Stomach smooth muscle (tissue), 2 donors: ENCODE results near the gene DLG2.

Experiments
- H3K27ac ChIP-seq: one replicate; pipeline ENCODE4 v1.7.0; 2013; ENCODE audit warnings: mild to moderate bottlenecking, low read length, inconsistent platforms
- H3K27me3 ChIP-seq, 2 donors: one replicate each; pipeline ENCODE4 v1.7.0; 2013; ENCODE audit warnings: low read length in 2 of 2; ENCODE audit not compliant: insufficient read depth in 2 of 2, control insufficient read depth in 1 of 2
- H3K36me3 ChIP-seq, 2 donors: one replicate each; pipeline ENCODE4 v1.7.0; 2013; ENCODE audit warnings: low read length in 2 of 2; ENCODE audit not compliant: control insufficient read depth in 2 of 2, insufficient read depth in 2 of 2
- H3K4me1 ChIP-seq: one replicate; pipeline ENCODE4 v1.7.0; 2013; ENCODE audit warnings: low read length; ENCODE audit not compliant: control insufficient read depth, insufficient read depth
- H3K4me3 ChIP-seq, 2 donors: one replicate each; pipeline ENCODE4 v1.7.0; 2013; ENCODE audit warnings: low read length in 2 of 2
- H3K9ac ChIP-seq, 2 donors: one replicate each; pipeline ENCODE4 v1.7.0; 2013; ENCODE audit warnings: low read length in 2 of 2, mild to moderate bottlenecking in 1 of 2
- H3K9me3 ChIP-seq, 2 donors: one replicate each; pipeline ENCODE4 v1.7.0; 2013; ENCODE audit warnings: low read length in 2 of 2; ENCODE audit not compliant: control insufficient read depth in 2 of 2
- donor health status: healthy.
- donor health status: Pancreatic carcinoma.

DLG2 gene

GRCh38 chr11:83721263-83721662 is 1905.9 kb downstream of the DLG2 start:
- Histone ChIP-seq H3K36me3 (no peaks in the 10 kb centered on the region), H3K4me1 (peaks cover 13% of the 10 kb centered on the region), H3K4me3 (no peak overlapping the region), H3K27me3 (no peaks in the 10 kb centered on the region), H3K9ac (no peak overlapping the region), H3K9me3 (no peaks in the 10 kb centered on the region), H3K27ac (no peak overlapping the region)

- H3K4me3 ChIP-seq = no peak overlapping the region
- no peaks in the 10 kb centered on the region for H3K27me3 ChIP-seq
- no peak overlapping the region for H3K9ac ChIP-seq
- H3K27ac ChIP-seq = no peak overlapping the region
- peaks cover 13% of the 10 kb centered on the region for H3K4me1 ChIP-seq
- no peaks in the 10 kb centered on the region for H3K9me3 ChIP-seq
- H3K36me3 ChIP-seq = no peaks in the 10 kb centered on the region
Measured at GRCh38 chr11:83720675-83721074, 1906.5 kb downstream of the DLG2 start.

GRCh38 chr11:83717537-83717936 is 1909.6 kb downstream of the DLG2 start:
- Histone ChIP-seq H3K27me3 (no peaks in the 10 kb centered on the region), H3K4me1 (no peaks in the 10 kb centered on the region), H3K4me3 (no peak overlapping the region), H3K9ac (no peak overlapping the region), H3K9me3 (no peaks in the 10 kb centered on the region), H3K27ac (no peak overlapping the region), H3K36me3 (no peaks in the 10 kb centered on the region)

- Histone ChIP-seq H3K36me3 (no peaks in the 10 kb centered on the region), H3K27ac (no peak overlapping the region), H3K9me3 (no peaks in the 10 kb centered on the region), H3K9ac (no peak overlapping the region), H3K27me3 (no peaks in the 10 kb centered on the region), H3K4me1 (no peaks in the 10 kb centered on the region), H3K4me3 (no peak overlapping the region)
Measured at GRCh38 chr11:83715927-83716535, 1911.1 kb downstream of the DLG2 start.

- H3K27me3 ChIP-seq = no peaks in the 10 kb centered on the region
- H3K9ac ChIP-seq = no peak overlapping the region
- no peaks in the 10 kb centered on the region for H3K9me3 ChIP-seq
- H3K4me1 ChIP-seq = no peaks in the 10 kb centered on the region
- H3K36me3 ChIP-seq = no peaks in the 10 kb centered on the region
- H3K27ac ChIP-seq = no peak overlapping the region
- no peak overlapping the region for H3K4me3 ChIP-seq
Measured at GRCh38 chr11:83713708-83714107, 1913.4 kb downstream of the DLG2 start.

GRCh38 chr11:83711106-83711527 is 1916.0 kb downstream of the DLG2 start:
- Histone ChIP-seq H3K9me3 (no peaks in the 10 kb centered on the region), H3K9ac (no peak overlapping the region), H3K36me3 (no peaks in the 10 kb centered on the region), H3K4me3 (no peak overlapping the region), H3K4me1 (no peaks in the 10 kb centered on the region), H3K27ac (no peak overlapping the region), H3K27me3 (no peaks in the 10 kb centered on the region)

GRCh38 chr11:83709434-83709833 is 1917.7 kb downstream of the DLG2 start:
- Histone ChIP-seq H3K4me3 (no peak overlapping the region), H3K27me3 (no peaks in the 10 kb centered on the region), H3K9me3 (no peaks in the 10 kb centered on the region), H3K36me3 (no peaks in the 10 kb centered on the region), H3K9ac (no peak overlapping the region), H3K4me1 (no peaks in the 10 kb centered on the region), H3K27ac (no peak overlapping the region)

GRCh38 chr11:83706566-83706965 is 1920.6 kb downstream of the DLG2 start:
- Histone ChIP-seq H3K36me3 (no peaks in the 10 kb centered on the region), H3K27ac (no peak overlapping the region), H3K4me1 (no peaks in the 10 kb centered on the region), H3K27me3 (no peaks in the 10 kb centered on the region), H3K4me3 (no peak overlapping the region), H3K9ac (no peak overlapping the region), H3K9me3 (no peaks in the 10 kb centered on the region)

GRCh38 chr11:83702796-83703195 is 1924.3 kb downstream of the DLG2 start:
- Histone ChIP-seq H3K9me3 (no peaks in the 10 kb centered on the region), H3K27me3 (no peaks in the 10 kb centered on the region), H3K27ac (no peak overlapping the region)

GRCh38 chr11:83697518-83697917 is 1929.6 kb downstream of the DLG2 start:
- no peak overlapping the region for H3K4me3 ChIP-seq
- H3K27ac ChIP-seq = no peak overlapping the region
- no peaks in the 10 kb centered on the region for H3K27me3 ChIP-seq
- no peaks in the 10 kb centered on the region for H3K9me3 ChIP-seq
- H3K36me3 ChIP-seq = no peaks in the 10 kb centered on the region
- H3K9ac ChIP-seq = no peak overlapping the region
- no peaks in the 10 kb centered on the region for H3K4me1 ChIP-seq

More at GRCh38 chr11:83702796-83703195, 1924.3 kb downstream of the DLG2 start:
- no peak overlapping the region for H3K4me3 ChIP-seq
- no peaks in the 10 kb centered on the region for H3K36me3 ChIP-seq
- no peak overlapping the region for H3K9ac ChIP-seq
- no peaks in the 10 kb centered on the region for H3K4me1 ChIP-seq

GRCh38 chr11:83695046-83695445 is 1932.1 kb downstream of the DLG2 start:
- Histone ChIP-seq H3K4me3 (no peak overlapping the region), H3K9me3 (no peaks in the 10 kb centered on the region), H3K27ac (no peak overlapping the region)

More at GRCh38 chr11:83695046-83695445, 1932.1 kb downstream of the DLG2 start:
- Histone ChIP-seq H3K4me1 (no peaks in the 10 kb centered on the region), H3K36me3 (no peaks in the 10 kb centered on the region), H3K27me3 (no peaks in the 10 kb centered on the region), H3K9ac (no peak overlapping the region)
